ENCODE data around the gene SFMBT1.

SFMBT1 gene

DNA sequence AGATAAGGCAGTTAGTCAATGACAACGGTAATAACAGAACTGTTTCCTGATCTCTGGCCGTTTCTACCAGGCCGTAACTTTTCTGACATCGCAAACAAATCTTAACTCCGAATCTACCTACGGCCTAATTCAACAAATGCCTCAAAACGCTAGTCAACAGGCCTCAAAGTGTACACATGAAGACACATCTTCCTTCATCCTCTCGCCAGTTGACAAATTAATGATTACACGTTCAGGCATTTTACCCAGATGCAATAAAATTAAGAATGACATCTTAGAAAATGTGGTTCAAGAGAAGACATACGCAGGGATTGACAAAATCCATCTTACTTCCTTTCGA lies 1.5 kb downstream of the SFMBT1 start:
- Histone ChIP-seq H3K4me1 (peaks cover 2% of the 10 kb centered on the region), H3K9me3 (ENCODE audit: control insufficient read depth, low read length) (no peaks in the 10 kb centered on the region), H3K4me2 (ENCODE audit: low read length) (peak overlapping the region; percentile 94), H2AFZ (peak overlapping the region; percentile 90), H3K4me3 (ENCODE audit: low read depth, low read length) (peak overlapping the region; percentile 66), H3K36me3 (ENCODE audit: control insufficient read depth, insufficient read depth, low read length) (no peaks in the 10 kb centered on the region), H3K27ac (peak overlapping the region; percentile 69), H3K27me3 (ENCODE audit: control insufficient read depth, insufficient read depth, low read length) (no peaks in the 10 kb centered on the region), H3K79me2 (peaks cover 12% of the 10 kb centered on the region), H3K9ac (no peak overlapping the region)
- TF ChIP-seq CTCF (IDR thresholded peaks at IDR 0.05), result no peak

GRCh38 chr3:53043738-53044137 lies 2.1 kb downstream of the SFMBT1 start:
- Histone ChIP-seq H3K27me3 (ENCODE audit: control insufficient read depth, insufficient read depth, low read length) (no peaks in the 10 kb centered on the region), H3K4me1 (peaks cover 2% of the 10 kb centered on the region), H3K27ac (no peak overlapping the region), H3K9me3 (ENCODE audit: control insufficient read depth, low read length) (no peaks in the 10 kb centered on the region), H3K79me2 (peaks cover 12% of the 10 kb centered on the region), H3K36me3 (ENCODE audit: control insufficient read depth, insufficient read depth, low read length) (no peaks in the 10 kb centered on the region), H3K9ac (no peak overlapping the region), H3K4me3 (ENCODE audit: low read depth, low read length) (no peak overlapping the region), H3K4me2 (ENCODE audit: low read length) (no peak overlapping the region), H2AFZ (no peak overlapping the region)
- TF ChIP-seq CTCF (IDR thresholded peaks at IDR 0.05), result no peak

GRCh38 chr3:53042651-53043050 lies 3.2 kb downstream of the SFMBT1 start:
- Histone ChIP-seq H3K4me2 (ENCODE audit: low read length) (no peak overlapping the region), H3K9ac (no peak overlapping the region), H3K4me1 (peaks cover 2% of the 10 kb centered on the region), H3K79me2 (peaks cover 15% of the 10 kb centered on the region), H3K36me3 (ENCODE audit: control insufficient read depth, insufficient read depth, low read length) (no peaks in the 10 kb centered on the region), H3K27ac (no peak overlapping the region), H3K4me3 (ENCODE audit: low read depth, low read length) (no peak overlapping the region), H2AFZ (no peak overlapping the region), H3K27me3 (ENCODE audit: control insufficient read depth, insufficient read depth, low read length) (no peaks in the 10 kb centered on the region), H3K9me3 (ENCODE audit: control insufficient read depth, low read length) (no peaks in the 10 kb centered on the region)
- TF ChIP-seq CTCF (IDR thresholded peaks at IDR 0.05), result no peak

GRCh38 chr3:53040351-53040820 lies 5.5 kb downstream of the SFMBT1 start:
- Histone ChIP-seq H3K36me3 (ENCODE audit: control insufficient read depth, insufficient read depth, low read length) (no peaks in the 10 kb centered on the region), H3K4me2 (ENCODE audit: low read length) (no peak overlapping the region), H3K9ac (no peak overlapping the region), H3K4me3 (ENCODE audit: low read depth, low read length) (no peak overlapping the region), H3K79me2 (peaks cover 15% of the 10 kb centered on the region), H2AFZ (no peak overlapping the region), H3K27me3 (ENCODE audit: control insufficient read depth, insufficient read depth, low read length) (no peaks in the 10 kb centered on the region), H3K27ac (no peak overlapping the region), H3K9me3 (ENCODE audit: control insufficient read depth, low read length) (no peaks in the 10 kb centered on the region), H3K4me1 (peaks cover 2% of the 10 kb centered on the region)
- TF ChIP-seq CTCF (IDR thresholded peaks at IDR 0.05), result no peak

DNA sequence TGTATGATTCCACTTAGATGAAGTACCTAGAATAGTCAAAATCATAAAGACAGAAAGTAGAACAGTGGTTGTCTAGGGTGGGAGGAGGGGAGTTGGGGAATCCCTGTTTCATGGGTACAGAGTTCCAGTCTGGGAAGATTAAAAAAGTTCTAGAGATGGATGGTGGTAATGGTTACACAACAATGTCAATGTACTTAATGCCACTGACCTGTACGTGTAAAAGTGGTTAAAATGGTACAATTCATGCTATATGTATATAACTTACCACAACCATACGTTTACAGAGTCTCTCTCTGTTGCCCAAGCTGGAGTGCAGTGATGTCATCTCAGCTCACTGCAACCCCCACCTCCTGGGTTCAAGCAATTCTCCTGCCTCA lies 6.5 kb downstream of the SFMBT1 start:
- Histone ChIP-seq H3K27ac (no peak overlapping the region), H3K79me2 (peaks cover 11% of the 10 kb centered on the region), H3K4me1 (peaks cover 2% of the 10 kb centered on the region), H3K9me3 (ENCODE audit: control insufficient read depth, low read length) (no peaks in the 10 kb centered on the region), H3K27me3 (ENCODE audit: control insufficient read depth, insufficient read depth, low read length) (no peaks in the 10 kb centered on the region), H3K4me3 (ENCODE audit: low read depth, low read length) (no peak overlapping the region), H2AFZ (no peak overlapping the region), H3K9ac (no peak overlapping the region), H3K36me3 (ENCODE audit: control insufficient read depth, insufficient read depth, low read length) (no peaks in the 10 kb centered on the region), H3K4me2 (ENCODE audit: low read length) (no peak overlapping the region)
- no peak for TF ChIP-seq CTCF (IDR thresholded peaks at IDR 0.05)

All from parathyroid adenoma (tissue), 2 donors.